GM18505 (cell line): ENCODE data around the gene PPP2R1B.

Experiments
- ATAC-seq: cut with Tn5 transposase; IDR thresholded peaks from one replicate; pipeline ENCODE4 v1.9.1; 2021; ENCODE audit not compliant: unreplicated experiment
- POLR2A ChIP-seq: IDR thresholded peaks from 4 replicates; pipeline ENCODE4 v1.6.1; 2011; ENCODE audit warnings: borderline replicate concordance; ENCODE audit not compliant: insufficient read depth, insufficient read length; ENCODE audit errors: extremely low read depth

Gene PPP2R1B

DNA sequence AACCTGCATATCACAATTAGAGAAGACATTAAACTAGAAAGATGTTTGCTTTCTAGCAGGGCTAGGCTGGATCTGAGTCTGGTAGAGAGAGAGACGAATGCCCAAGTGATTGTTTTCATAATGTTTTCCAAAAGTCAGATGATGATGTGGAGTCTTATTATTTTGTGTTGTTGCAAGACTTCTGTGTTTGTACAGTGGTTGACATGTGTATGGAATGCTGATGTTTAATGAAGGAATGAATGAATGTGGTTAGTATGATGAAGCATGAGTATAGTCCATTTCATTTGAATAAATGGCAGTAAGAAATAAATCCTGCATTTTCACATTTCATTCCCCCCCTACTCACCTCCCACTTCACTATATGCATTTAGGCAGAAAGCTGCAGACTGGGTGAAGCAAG is 69.6 kb downstream of the PPP2R1B start:
- no peak for ATAC-seq

DNA sequence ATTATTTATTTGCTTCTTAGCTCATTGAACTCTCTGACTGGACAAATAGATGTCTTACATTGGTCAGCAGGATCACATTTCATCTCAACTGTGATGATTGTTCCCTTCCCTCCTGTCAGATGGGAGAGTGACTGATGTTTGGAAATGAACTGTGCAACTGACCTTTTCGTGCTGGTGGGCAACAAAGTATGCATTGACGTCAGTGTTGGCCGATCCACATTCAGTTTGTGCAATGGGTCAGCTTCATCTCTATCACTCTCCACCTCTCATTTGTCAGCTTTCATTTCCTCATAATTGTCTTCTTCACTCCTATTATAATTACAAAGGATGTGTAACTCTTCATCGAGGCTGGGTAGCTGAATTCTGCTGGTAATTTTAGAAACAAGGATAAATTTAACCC is 71.3 kb downstream of the PPP2R1B start:
- no peak for ATAC-seq
- TF ChIP-seq POLR2A = no peak

More for the DNA sequence above, 69.6 kb downstream of the PPP2R1B start:
- no peak for TF ChIP-seq POLR2A

DNA sequence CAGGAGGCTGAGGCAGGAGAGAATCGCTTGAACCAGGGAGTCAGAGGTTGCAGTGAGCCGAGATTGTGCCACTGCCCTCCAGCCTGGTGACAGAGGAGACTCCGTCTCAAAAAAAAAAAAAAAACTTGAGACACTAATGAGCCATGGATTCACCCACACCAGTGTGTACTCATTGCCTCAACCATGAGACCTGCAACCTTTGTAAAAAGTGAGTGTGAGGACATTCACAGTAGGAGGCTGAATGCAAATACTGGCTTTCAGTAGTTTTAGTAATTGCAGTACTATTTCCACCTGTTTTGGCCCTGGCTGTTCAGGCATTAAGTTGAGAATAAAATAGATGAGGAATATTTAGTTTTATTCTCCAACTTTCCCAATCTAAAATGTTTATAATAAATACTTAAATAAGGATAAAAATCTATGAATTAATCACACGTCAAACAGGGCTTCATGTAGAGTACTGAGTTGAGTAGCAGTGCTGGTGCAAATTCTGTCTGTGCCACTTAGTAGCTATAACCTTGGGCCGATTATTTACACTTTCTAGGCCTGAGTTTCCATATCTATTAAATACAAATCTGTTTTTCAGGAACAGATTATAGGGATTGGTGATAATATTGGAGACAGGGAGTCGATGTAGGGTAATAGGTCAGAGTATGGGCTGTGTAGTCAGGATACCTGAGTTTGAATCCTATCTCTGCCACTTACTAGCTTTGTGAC is 72.8 kb downstream of the PPP2R1B start:
- ATAC-seq = no peak

DNA sequence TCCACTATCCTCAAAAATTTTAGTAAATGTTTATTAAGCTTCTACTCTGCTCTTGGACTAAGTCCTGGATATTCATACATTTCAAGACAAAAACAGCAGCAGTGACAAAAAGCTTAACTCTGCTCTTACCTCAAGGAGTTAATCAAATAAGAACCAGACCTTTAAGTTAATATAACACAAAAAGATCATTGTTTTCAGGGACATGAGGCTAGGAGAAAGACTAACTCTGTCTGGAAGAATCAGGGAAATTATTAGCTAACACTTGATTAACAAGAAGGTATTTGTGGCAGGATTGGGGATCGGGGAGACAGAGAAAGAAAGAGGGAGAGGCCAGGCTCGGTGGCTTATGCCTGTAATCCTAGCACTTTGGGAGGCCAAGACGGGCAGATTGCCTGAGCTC is 74.4 kb downstream of the PPP2R1B start:
- ATAC-seq = no peak
- TF ChIP-seq POLR2A = no peak

More for the DNA sequence above, 72.8 kb downstream of the PPP2R1B start:
- no peak for TF ChIP-seq POLR2A

DNA sequence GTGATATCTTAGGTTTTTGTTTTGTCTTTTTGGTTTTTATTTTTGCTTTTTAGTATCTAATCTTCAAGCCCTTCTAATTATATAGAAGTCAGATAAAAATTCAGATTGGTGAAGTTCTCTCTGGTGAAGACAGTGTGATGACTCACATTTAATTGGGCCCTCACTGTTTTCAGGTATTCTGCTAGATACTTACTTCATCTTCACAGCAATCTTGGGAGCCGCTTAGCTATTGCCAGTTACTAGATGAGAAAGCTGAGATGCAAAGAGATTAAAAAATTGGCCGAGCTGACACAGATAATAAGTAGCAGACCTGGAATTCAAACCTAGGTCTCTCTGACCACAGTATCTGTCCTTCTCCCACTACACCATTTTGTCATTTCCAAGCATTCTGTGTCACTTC is 75.0 kb downstream of the PPP2R1B start:
- TF ChIP-seq POLR2A = no peak
- ATAC-seq = no peak

DNA sequence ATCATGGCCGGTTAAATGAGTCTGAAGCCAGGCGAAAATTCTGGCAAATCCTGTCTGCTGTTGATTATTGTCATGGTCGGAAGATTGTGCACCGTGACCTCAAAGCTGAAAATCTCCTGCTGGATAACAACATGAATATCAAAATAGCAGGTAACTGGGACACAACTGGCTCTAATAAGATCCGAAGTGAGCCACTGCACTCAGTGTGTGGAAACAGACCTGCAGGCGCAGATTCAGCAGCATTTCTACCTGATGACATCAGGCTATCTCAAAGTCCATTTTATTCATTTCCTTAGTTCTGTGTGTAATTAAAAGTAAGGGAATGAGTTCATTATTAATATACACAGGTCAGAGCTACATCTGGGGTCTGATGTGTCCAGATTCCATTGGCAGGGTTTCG is 78.2 kb downstream of the PPP2R1B start:
- no peak for ATAC-seq

DNA sequence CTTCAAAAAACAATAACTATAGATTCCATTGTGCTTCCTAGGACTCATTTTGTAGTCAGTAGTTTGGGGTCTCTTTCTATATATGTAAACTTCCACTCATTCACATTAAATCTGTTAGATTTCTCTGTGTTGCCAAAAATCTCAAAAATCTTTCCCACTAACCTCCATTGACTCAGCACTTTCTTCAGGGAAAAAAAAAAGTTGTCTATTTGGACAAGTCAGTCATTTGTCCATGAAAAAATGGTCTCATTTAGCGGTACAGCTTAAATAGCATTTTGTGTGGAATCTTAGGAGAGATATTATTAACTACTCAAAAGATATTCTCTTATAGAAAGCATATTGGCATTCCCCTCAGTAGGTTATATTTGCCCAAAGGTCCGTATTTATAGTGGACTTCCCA is 81.9 kb downstream of the PPP2R1B start:
- TF ChIP-seq POLR2A = no peak
- ATAC-seq = no peak

More for the DNA sequence above, 78.2 kb downstream of the PPP2R1B start:
- TF ChIP-seq POLR2A = no peak

DNA sequence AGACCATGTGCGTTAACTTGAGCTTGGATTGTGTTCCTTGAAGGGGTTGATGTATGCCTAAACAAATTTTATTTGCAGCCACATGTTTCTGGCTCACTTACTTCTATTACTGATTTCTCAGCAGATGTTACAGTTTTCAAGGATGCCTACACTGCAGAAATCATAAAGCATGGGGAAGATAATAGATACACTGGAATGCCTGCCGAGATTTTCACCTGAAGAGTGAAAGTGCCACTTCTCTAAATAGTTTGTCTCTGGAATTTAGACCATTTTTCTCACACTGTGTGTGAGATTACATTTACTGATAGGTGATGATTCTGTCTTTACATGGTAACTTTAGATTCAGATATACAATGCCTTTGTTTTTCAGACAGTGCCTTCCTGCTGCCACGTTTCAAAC is 82.4 kb downstream of the PPP2R1B start:
- no peak for TF ChIP-seq POLR2A
- ATAC-seq = no peak

DNA sequence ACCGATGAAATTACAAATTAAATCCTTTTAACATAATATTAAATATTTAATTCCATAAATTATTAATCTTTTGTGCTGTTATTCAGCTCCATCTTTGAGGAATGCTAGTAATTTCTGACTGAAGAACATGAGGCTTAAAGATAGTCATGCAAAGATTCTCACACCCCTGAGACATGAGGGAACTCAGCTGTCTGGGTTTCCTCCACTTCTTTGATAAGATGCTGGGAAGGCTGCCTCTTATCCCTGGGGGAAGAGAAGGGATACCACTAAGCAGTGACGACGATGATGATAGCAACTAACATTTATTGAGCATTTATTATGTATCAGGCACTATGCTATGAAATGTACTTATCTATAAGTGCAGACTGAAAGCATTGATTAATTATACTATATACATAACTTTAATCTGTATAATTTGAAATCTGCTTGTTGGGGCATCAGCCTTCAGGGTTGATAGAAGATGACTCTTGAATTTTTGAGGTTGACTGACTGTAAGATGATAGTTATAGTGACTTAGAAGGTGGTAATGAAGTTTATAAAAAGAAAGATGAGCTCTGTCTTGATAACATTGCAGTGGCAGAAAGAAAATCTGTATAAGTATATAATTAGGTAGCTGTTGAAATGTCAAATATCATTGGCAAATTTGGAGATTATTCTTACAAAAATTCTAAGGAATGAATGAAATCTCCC is 85.6 kb downstream of the PPP2R1B start:
- TF ChIP-seq POLR2A = no peak
- ATAC-seq = no peak
